Right lobe of liver (tissue), 6 donors: ENCODE results near the gene GPC6. TPM values are rescaled to one million over a fixed set of nuclear protein-coding genes. Genes with fewer than 3 reads are reported as not detected.

Source experiments
- ATAC-seq, 4 donors: fragments of 200-7000 bp; cut with Tn5 transposase; one replicate each; pipeline ENCODE4 v1.9.1; 2020; ENCODE audit warnings: mild to moderate bottlenecking in 4 of 4, moderate library complexity in 4 of 4
- DNase-seq, 3 donors: peaks; one replicate each; pipeline ENCODE4 v3.0.0-alpha.2; 2020
- H3K27ac ChIP-seq, 3 donors: fragments of 200-600 bp; one replicate each; pipeline ENCODE4 v1.8.0; 2022
- H3K27me3 ChIP-seq, 2 donors: fragments of 200-600 bp; one replicate each; pipeline ENCODE4 v1.8.0; 2022
- H3K36me3 ChIP-seq, 4 donors: fragments of 200-600 bp; sonication (generic) in 1 of 4; one replicate each; pipeline versions ENCODE4 v1.5.1 to v1.8.0; 2017 to 2022; ENCODE audit warnings: control low read depth in 1 of 4
- H3K4me1 ChIP-seq, 4 donors: fragments of 200-600 bp; sonication (generic) in 1 of 4; one replicate each; pipeline versions ENCODE4 v1.5.1 to v1.8.0; 2017 to 2022; ENCODE audit warnings: control low read depth in 1 of 4
- H3K4me3 ChIP-seq, 3 donors: fragments of 200-600 bp; one replicate each; pipeline ENCODE4 v1.8.0; 2022
- H3K9me3 ChIP-seq, 4 donors: fragments of 200-600 bp; sonication (generic) in 1 of 4; one replicate each; pipeline versions ENCODE4 v1.5.1 to v1.8.0; 2017 to 2022; ENCODE audit warnings: control low read depth in 1 of 4
- POLR2A ChIP-seq: fragments of 450-650 bp; IDR thresholded peaks from one replicate; pipeline ENCODE4 v1.6.1; 2017; ENCODE audit warnings: antibody characterized with exemption, mild to moderate bottlenecking
- WGBS: methylation state at CpG from one replicate; pipeline ENCODE4 v1.1.6; 2018; ENCODE audit warnings: low coverage, low lambda C conversion rate; ENCODE audit not compliant: insufficient coverage; ENCODE audit errors: missing lambda C conversion rate; 5-methylcytosine and 5-hydroxymethylcytosine counted together
- intact Hi-C, 2 donors: fragments of 100-400 bp; cut with DNase I; formaldehyde crosslinking; loops; one replicate each; pipeline versions ENCODE4 v1.11.2 to v1.14.1; 2022
- total RNA-seq, 6 experiments: library from RNA; depleted of rRNA in 2 of 6; stranded (reverse); fragments of >200 nt in 2 of 6; fragmentation: NEBNext Ultra II Directional in 3 of 6; extraction: Animal tissue kit (Norgen Biotek cat#: 25700) in 3 of 6; gene quantifications; one replicate each; pipeline versions ENCODE4 v1.1.0 to v1.2.4, GENCODE V29; 2016 to 2023
- TF ChIP-seq, protein P1 (sequence below), 4 donors: fragments of 200-600 bp in 3 of 4; fragments of 450-650 bp in 1 of 4; IDR thresholded peaks; one replicate each; pipeline versions ENCODE4 v1.5.1 to v1.8.0; 2016 to 2022; ENCODE audit warnings: antibody characterized with exemption in 4 of 4, mild to moderate bottlenecking in 2 of 4
- donor health status: DM: no; HTN: yes; CAD: no.
- donor health status: DM: no; HTN: no; CAD: no.
- donor health status: DM: no; HTN: no; CAD: no.
- donor health status: DM: no; HTN: yes; CAD: no.
- donor health status: DM: no; HTN: yes; CAD: no.

Gene GPC6
- total RNA-seq, 6 experiments from 2014 or later = 18.6 to 30.1 (median 20.2) TPM

- H3K4me3 ChIP-seq = no peak overlapping the region
- H3K9me3 ChIP-seq = no peaks in the 10 kb centered on the region
- intact Hi-C loops = no loop called here
- whole genome bisulfite sequencing = 42% methylated on average over 2 of the region's 3 CpGs
- no peak overlapping the region for H3K27ac ChIP-seq
- H3K36me3 ChIP-seq = no peaks in the 10 kb centered on the region
- DNase-seq = no peak
- no peaks in the 10 kb centered on the region for H3K27me3 ChIP-seq
- ATAC-seq = no peak
- no peaks in the 10 kb centered on the region for H3K4me1 ChIP-seq
- TF ChIP-seq, protein P1, sequence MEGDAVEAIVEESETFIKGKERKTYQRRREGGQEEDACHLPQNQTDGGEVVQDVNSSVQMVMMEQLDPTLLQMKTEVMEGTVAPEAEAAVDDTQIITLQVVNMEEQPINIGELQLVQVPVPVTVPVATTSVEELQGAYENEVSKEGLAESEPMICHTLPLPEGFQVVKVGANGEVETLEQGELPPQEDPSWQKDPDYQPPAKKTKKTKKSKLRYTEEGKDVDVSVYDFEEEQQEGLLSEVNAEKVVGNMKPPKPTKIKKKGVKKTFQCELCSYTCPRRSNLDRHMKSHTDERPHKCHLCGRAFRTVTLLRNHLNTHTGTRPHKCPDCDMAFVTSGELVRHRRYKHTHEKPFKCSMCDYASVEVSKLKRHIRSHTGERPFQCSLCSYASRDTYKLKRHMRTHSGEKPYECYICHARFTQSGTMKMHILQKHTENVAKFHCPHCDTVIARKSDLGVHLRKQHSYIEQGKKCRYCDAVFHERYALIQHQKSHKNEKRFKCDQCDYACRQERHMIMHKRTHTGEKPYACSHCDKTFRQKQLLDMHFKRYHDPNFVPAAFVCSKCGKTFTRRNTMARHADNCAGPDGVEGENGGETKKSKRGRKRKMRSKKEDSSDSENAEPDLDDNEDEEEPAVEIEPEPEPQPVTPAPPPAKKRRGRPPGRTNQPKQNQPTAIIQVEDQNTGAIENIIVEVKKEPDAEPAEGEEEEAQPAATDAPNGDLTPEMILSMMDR (IDR thresholded peaks at IDR 0.05) = no peak
- no peak for TF ChIP-seq POLR2A
These were observed 992.3 kb downstream of the GPC6 start for GRCh38 chr13:94218951-94219350.

DNA sequence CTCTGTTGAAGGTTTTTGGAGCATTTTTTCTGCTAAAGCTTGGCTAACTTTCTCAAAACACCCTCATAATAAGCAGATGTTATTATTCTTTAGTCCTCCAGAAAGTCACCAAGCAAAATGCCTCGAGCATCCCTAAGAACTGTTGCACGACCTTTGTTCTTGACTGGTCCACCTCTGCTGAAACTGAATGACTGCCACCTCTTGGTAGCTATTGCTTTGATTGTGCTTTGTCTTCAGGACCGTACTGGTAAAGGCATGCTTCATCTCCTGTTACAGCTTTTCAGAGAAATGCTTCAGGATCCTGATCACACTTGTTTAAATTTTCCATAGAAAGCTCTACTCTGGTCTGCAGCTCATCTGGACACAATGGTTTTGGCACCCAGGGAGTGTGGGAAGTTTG is 998.1 kb downstream of the GPC6 start:
- Histone ChIP-seq H3K9me3 (no peaks in the 10 kb centered on the region), H3K4me3 (no peak overlapping the region), H3K36me3 (no peaks in the 10 kb centered on the region), H3K27me3 (no peaks in the 10 kb centered on the region), H3K27ac (no peak overlapping the region), H3K4me1 (no peaks in the 10 kb centered on the region)
- WGBS = 79% methylated on average over 3 of the region's 3 CpGs
- no peak for TF ChIP-seq POLR2A
- TF ChIP-seq, protein P1 (IDR thresholded peaks at IDR 0.05) = peak in 1 of 4 donors; percentile 9
- ATAC-seq = peak in 1 of 4 donors; percentile 12
- DNase-seq = no peak
- intact Hi-C loops = no loop called here

DNA sequence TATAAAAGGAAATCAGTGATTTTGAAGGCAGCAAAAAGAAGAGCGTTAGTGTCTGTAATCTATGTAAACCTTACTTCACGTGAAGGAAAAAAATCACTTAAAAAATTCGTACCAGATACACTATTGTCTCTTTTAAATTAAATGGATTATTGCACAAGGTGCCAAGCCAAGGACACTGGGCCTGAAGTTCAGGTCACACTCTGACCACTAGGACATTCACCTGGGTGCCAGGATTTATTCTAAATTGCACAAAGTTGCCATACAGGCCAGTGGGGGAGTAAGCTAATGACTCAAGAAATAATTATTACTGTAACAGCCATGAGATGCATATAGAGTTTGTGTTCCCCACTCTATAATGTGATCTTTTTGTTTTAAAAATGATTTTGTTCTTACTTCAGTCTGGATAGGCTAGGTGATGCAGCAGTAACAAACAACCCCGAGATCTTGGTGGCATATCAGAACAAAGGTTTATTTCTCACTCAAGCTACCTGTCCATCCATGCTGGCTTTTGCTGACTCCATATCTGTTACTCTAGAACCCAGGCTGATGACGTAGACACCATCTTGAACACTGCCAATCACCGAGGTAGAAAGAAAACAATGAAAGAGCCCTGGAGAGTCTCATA is 1000.8 kb downstream of the GPC6 start:
- intact Hi-C loops = no loop called here
- ATAC-seq (peak in 3 of 4 donors; percentile 61 to 80 (median 70)), DNase-seq (no peak)
- no peak for TF ChIP-seq POLR2A
- TF ChIP-seq, protein P1 (IDR thresholded peaks at IDR 0.05) = no peak
- H3K4me1 ChIP-seq = no peaks in the 10 kb centered on the region
- H3K36me3 ChIP-seq = no peaks in the 10 kb centered on the region
- no peak overlapping the region for H3K4me3 ChIP-seq
- H3K27me3 ChIP-seq = no peaks in the 10 kb centered on the region
- 69% methylated on average over 5 of the region's 6 CpGs for WGBS
- H3K27ac ChIP-seq = no peak overlapping the region
- no peaks in the 10 kb centered on the region for H3K9me3 ChIP-seq

GRCh38 chr13:94228763-94229162 is 1002.2 kb downstream of the GPC6 start:
- Histone ChIP-seq H3K27ac (no peak overlapping the region), H3K4me1 (no peaks in the 10 kb centered on the region), H3K27me3 (no peaks in the 10 kb centered on the region), H3K4me3 (no peak overlapping the region), H3K36me3 (no peaks in the 10 kb centered on the region), H3K9me3 (no peaks in the 10 kb centered on the region)
- 56% methylated on average over 1 of the region's 1 CpG for WGBS
- intact Hi-C loops = no loop called here
- TF ChIP-seq, protein P1 (IDR thresholded peaks at IDR 0.05) = no peak
- no peak for TF ChIP-seq POLR2A
- no peak for ATAC-seq
- DNase-seq = no peak
